Astrocyte (in vitro differentiated cells and primary cell): ENCODE data around the gene CTNNAL1. TPM values are rescaled to one million over a fixed set of nuclear protein-coding genes. Genes with fewer than 3 reads are reported as not detected.

Experiments
- DNase-seq: peaks from one replicate; pipeline ENCODE4 v3.0.0-alpha.2; 2010; ENCODE audit warnings: low read depth
- FAIRE-seq: peaks from 2 replicates; lab custom pipeline; 2011; peaks lifted over from hg19 to GRCh38; lab: Jason Lieb, UNC
- H2AFZ ChIP-seq: 2 replicates; pipeline ENCODE4 v1.6.0; 2012; ENCODE audit warnings: low read depth, low read length, inconsistent platforms
- H3K27ac ChIP-seq: 2 replicates; pipeline ENCODE4 v1.5.1; 2011; ENCODE audit warnings: low read depth, low read length, inconsistent platforms
- H3K27me3 ChIP-seq: 2 replicates; pipeline ENCODE4 v1.6.0; 2011; ENCODE audit warnings: low read length, inconsistent platforms; ENCODE audit not compliant: insufficient read depth
- H3K36me3 ChIP-seq: 2 replicates; pipeline ENCODE4 v1.5.1; 2011; ENCODE audit warnings: low read length, inconsistent platforms; ENCODE audit not compliant: insufficient read depth
- H3K4me1 ChIP-seq: 2 replicates; pipeline ENCODE4 v1.5.1; 2011; ENCODE audit warnings: low read length, inconsistent platforms; ENCODE audit not compliant: insufficient read depth
- H3K4me2 ChIP-seq: 2 replicates; pipeline ENCODE4 v1.6.0; 2012; ENCODE audit warnings: low read length, inconsistent platforms
- H3K4me3 ChIP-seq: 2 replicates; pipeline ENCODE4 v1.5.1; 2011; ENCODE audit warnings: low read depth, mild to moderate bottlenecking, low read length, inconsistent platforms; ENCODE audit not compliant: insufficient read depth
- H3K79me2 ChIP-seq: 2 replicates; pipeline ENCODE4 v1.6.0; 2012; ENCODE audit warnings: mild to moderate bottlenecking, low read length, inconsistent platforms; ENCODE audit not compliant: insufficient read depth
- H3K9ac ChIP-seq: 2 replicates; pipeline ENCODE4 v1.6.0; 2012; ENCODE audit warnings: mild to moderate bottlenecking, low read length, inconsistent platforms
- H3K9me3 ChIP-seq: 2 replicates; pipeline ENCODE4 v1.5.1; 2012; ENCODE audit warnings: low read depth, mild to moderate bottlenecking, low read length, inconsistent platforms; ENCODE audit not compliant: insufficient read depth
- H4K20me1 ChIP-seq: 2 replicates; pipeline ENCODE4 v1.6.0; 2012; ENCODE audit warnings: low read length, inconsistent platforms; ENCODE audit not compliant: insufficient read depth
- H3K27ac Mint-ChIP-seq: one replicate; pipeline ENCODE4 v1.8.0; 2021; ENCODE audit warnings: mild to moderate bottlenecking, mixed read lengths; ENCODE audit not compliant: unreplicated experiment
- H3K27me3 Mint-ChIP-seq: one replicate; pipeline ENCODE4 v1.8.0; 2021; ENCODE audit warnings: low read depth, mixed read lengths; ENCODE audit not compliant: unreplicated experiment
- H3K36me3 Mint-ChIP-seq: one replicate; pipeline ENCODE4 v1.8.0; 2021; ENCODE audit warnings: low read depth, mixed read lengths; ENCODE audit not compliant: unreplicated experiment
- H3K4me1 Mint-ChIP-seq: one replicate; pipeline ENCODE4 v1.8.0; 2021; ENCODE audit warnings: low read depth, mixed read lengths; ENCODE audit not compliant: unreplicated experiment
- H3K4me3 Mint-ChIP-seq: one replicate; pipeline ENCODE4 v1.8.0; 2021; ENCODE audit warnings: mild to moderate bottlenecking, moderate library complexity, mixed read lengths; ENCODE audit not compliant: unreplicated experiment
- H3K9me3 Mint-ChIP-seq: one replicate; pipeline ENCODE4 v1.8.0; 2021; ENCODE audit warnings: mild to moderate bottlenecking, mixed read lengths; ENCODE audit not compliant: unreplicated experiment
- CTCF ChIP-seq: IDR thresholded peaks from 2 replicates; pipeline ENCODE4 v1.5.1; 2011; ENCODE audit warnings: low read depth, mild to moderate bottlenecking, inconsistent platforms, low read length, moderate library complexity; ENCODE audit not compliant: insufficient read depth
- EZH2 ChIP-seq: IDR thresholded peaks from 2 replicates; pipeline ENCODE4 v1.6.1; 2012; ENCODE audit warnings: mild to moderate bottlenecking, low read length, inconsistent platforms; ENCODE audit not compliant: insufficient read depth
- total RNA-seq: library from RNA; stranded (reverse); gene quantifications from 2 replicates; pipeline ENCODE4 v1.2.1, GENCODE V29; 2021

CTNNAL1 gene
- total RNA-seq, 1 donor from 2014 or later = 35.1 TPM

- H3K4me1 Mint-ChIP-seq = peaks cover 25% of the 10 kb centered on the region
- no peaks in the 10 kb centered on the region for H3K9me3 Mint-ChIP-seq
Measured at GRCh38 chr9:109033941-109034700, 20.8 kb upstream of the CTNNAL1 start.

GRCh38 chr9:109031241-109031640 is 17.9 kb upstream of the CTNNAL1 start:
- H3K4me1 Mint-ChIP-seq = peaks cover 8% of the 10 kb centered on the region
- H3K9me3 ChIP-seq = no peaks in the 10 kb centered on the region
- H3K27me3 Mint-ChIP-seq = no peaks in the 10 kb centered on the region
- TF ChIP-seq EZH2 (no peak), CTCF (no peak)
- no peak overlapping the region for H3K4me2 ChIP-seq
- DNase-seq = peak; percentile 37
- H3K4me3 Mint-ChIP-seq = no peak overlapping the region
- H3K27ac ChIP-seq = no peak overlapping the region
- no peaks in the 10 kb centered on the region for H3K27me3 ChIP-seq
- no peak overlapping the region for H3K4me3 ChIP-seq
- peaks cover 6% of the 10 kb centered on the region for H4K20me1 ChIP-seq
- no peaks in the 10 kb centered on the region for H3K9me3 Mint-ChIP-seq
- H3K4me1 ChIP-seq = peaks cover 10% of the 10 kb centered on the region
- H3K9ac ChIP-seq = no peak overlapping the region
- peaks cover 5% of the 10 kb centered on the region for H3K36me3 Mint-ChIP-seq
- H3K27ac Mint-ChIP-seq = no peak overlapping the region
- no peaks in the 10 kb centered on the region for H3K79me2 ChIP-seq
- H3K36me3 ChIP-seq = no peaks in the 10 kb centered on the region
- FAIRE-seq = no peak
- no peak overlapping the region for H2AFZ ChIP-seq

More at GRCh38 chr9:109033941-109034700, 20.8 kb upstream of the CTNNAL1 start:
- no peaks in the 10 kb centered on the region for H3K27me3 ChIP-seq
- no peak overlapping the region for H3K27ac ChIP-seq
- TF ChIP-seq EZH2 (no peak), CTCF (no peak)
- Mint-ChIP-seq H3K4me3 (no peak overlapping the region), H3K36me3 (peaks cover 5% of the 10 kb centered on the region), H3K27me3 (no peaks in the 10 kb centered on the region), H3K27ac (no peak overlapping the region)
- peak; percentile 19 for DNase-seq
- no peak overlapping the region for H2AFZ ChIP-seq
- FAIRE-seq = no peak
- H3K4me3 ChIP-seq = no peak overlapping the region
- H4K20me1 ChIP-seq = no peaks in the 10 kb centered on the region
- H3K4me1 ChIP-seq = peaks cover 30% of the 10 kb centered on the region
- H3K9ac ChIP-seq = no peak overlapping the region
- no peaks in the 10 kb centered on the region for H3K79me2 ChIP-seq
- H3K36me3 ChIP-seq = no peaks in the 10 kb centered on the region
- no peak overlapping the region for H3K4me2 ChIP-seq
- no peaks in the 10 kb centered on the region for H3K9me3 ChIP-seq

- Histone ChIP-seq H3K4me3 (no peak overlapping the region), H3K9me3 (no peaks in the 10 kb centered on the region), H3K4me1 (peaks cover 4% of the 10 kb centered on the region), H3K27me3 (no peaks in the 10 kb centered on the region), H2AFZ (no peak overlapping the region), H3K4me2 (no peak overlapping the region), H3K27ac (no peak overlapping the region), H3K79me2 (no peaks in the 10 kb centered on the region), H3K9ac (no peak overlapping the region), H3K36me3 (no peaks in the 10 kb centered on the region), H4K20me1 (peaks cover 7% of the 10 kb centered on the region)
- peaks cover 7% of the 10 kb centered on the region for H3K36me3 Mint-ChIP-seq
- H3K9me3 Mint-ChIP-seq = no peaks in the 10 kb centered on the region
- H3K4me3 Mint-ChIP-seq = no peak overlapping the region
- H3K4me1 Mint-ChIP-seq = peaks cover 4% of the 10 kb centered on the region
- DNase-seq (no peak), FAIRE-seq (no peak)
- H3K27me3 Mint-ChIP-seq = no peaks in the 10 kb centered on the region
- no peak overlapping the region for H3K27ac Mint-ChIP-seq
- TF ChIP-seq EZH2 = no peak
- no peak for TF ChIP-seq CTCF
Measured at GRCh38 chr9:109030426-109030825, 17.1 kb upstream of the CTNNAL1 start.
